ENCODE measurements around the gene POMGNT1.

DNA sequence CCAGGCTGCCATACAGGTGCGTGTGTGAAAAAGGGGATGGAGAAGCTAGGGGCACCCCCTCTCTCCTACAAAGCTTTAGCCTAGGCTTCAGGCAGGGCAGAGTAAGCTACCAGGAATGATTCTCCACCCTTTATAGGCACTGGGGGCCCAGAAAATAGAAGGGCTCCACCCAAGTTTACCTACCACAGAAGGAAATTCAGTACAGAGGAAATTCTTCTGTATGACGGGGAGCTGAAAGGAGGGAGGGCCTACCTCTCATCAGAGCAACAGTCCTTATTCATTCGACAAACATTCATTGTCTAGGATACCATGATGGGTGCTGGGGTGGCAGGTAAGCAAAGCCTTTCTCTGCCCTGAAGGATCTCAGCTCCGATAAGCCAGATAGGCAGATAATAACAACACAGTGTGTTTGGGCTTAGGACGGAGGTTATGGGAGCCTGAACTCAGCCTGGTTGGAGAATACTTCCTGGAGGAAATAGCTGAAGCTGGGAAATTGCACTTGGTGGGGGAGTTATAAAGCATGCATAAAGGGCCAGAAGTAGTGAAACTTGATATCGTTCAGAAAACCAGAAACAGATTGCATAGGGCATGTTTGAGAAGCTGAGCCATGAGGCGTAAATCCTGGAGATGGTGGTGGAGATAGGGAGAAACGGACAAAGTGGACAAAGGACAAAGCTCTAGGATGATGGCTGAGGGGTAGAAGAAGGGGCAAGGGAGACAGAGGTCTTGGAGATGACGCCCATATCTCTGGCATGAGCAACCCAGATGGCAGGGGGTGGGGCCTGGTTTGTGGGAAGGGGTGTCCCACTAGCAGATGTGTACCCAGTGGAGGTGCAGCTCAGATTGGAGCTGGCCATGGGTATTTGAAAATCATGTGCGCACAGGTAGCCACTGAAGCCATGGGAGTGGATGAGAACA lies 16.6 kb downstream of the POMGNT1 start:
- TF ChIP-seq, protein P1, sequence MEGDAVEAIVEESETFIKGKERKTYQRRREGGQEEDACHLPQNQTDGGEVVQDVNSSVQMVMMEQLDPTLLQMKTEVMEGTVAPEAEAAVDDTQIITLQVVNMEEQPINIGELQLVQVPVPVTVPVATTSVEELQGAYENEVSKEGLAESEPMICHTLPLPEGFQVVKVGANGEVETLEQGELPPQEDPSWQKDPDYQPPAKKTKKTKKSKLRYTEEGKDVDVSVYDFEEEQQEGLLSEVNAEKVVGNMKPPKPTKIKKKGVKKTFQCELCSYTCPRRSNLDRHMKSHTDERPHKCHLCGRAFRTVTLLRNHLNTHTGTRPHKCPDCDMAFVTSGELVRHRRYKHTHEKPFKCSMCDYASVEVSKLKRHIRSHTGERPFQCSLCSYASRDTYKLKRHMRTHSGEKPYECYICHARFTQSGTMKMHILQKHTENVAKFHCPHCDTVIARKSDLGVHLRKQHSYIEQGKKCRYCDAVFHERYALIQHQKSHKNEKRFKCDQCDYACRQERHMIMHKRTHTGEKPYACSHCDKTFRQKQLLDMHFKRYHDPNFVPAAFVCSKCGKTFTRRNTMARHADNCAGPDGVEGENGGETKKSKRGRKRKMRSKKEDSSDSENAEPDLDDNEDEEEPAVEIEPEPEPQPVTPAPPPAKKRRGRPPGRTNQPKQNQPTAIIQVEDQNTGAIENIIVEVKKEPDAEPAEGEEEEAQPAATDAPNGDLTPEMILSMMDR (optimal IDR thresholded peaks at IDR 0.05 in 1 of 3, IDR thresholded peaks at IDR 0.05 in 1 of 3, conservative IDR thresholded peaks at IDR 0.05 in 1 of 3; ENCODE audit: extremely low read depth in 1 of 3, insufficient read depth in 2 of 3, low read length in 3 of 3): no peak
- TF ChIP-seq EZH2 (IDR thresholded peaks at IDR 0.05; ENCODE audit: low read length): no peak
